Measurements from ENCODE around the gene UCHL1.

DNA sequence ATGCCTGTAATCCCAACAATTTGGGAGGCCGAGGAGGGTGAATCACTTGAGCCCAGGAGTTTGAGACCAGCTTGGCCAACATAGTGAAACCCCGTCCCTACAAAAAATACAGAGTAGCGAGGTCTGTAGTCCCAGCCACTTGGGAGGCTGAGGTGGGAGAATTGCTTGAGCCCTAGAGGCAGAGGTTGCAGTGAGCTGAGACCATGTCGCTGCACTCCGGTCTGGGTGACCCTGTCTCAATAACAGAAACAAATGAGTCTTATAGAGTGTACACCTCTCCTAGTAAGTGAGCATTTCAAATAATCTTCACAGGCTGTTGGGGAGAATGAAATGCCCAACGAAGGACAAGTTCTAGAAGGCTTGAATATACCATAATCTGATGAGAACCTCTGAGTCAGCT lies 5.5 kb downstream of the UCHL1 start:
- TF ChIP-seq, protein P1, sequence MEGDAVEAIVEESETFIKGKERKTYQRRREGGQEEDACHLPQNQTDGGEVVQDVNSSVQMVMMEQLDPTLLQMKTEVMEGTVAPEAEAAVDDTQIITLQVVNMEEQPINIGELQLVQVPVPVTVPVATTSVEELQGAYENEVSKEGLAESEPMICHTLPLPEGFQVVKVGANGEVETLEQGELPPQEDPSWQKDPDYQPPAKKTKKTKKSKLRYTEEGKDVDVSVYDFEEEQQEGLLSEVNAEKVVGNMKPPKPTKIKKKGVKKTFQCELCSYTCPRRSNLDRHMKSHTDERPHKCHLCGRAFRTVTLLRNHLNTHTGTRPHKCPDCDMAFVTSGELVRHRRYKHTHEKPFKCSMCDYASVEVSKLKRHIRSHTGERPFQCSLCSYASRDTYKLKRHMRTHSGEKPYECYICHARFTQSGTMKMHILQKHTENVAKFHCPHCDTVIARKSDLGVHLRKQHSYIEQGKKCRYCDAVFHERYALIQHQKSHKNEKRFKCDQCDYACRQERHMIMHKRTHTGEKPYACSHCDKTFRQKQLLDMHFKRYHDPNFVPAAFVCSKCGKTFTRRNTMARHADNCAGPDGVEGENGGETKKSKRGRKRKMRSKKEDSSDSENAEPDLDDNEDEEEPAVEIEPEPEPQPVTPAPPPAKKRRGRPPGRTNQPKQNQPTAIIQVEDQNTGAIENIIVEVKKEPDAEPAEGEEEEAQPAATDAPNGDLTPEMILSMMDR (IDR thresholded peaks at IDR 0.05), result no peak
- no peak for TF ChIP-seq POLR2AphosphoS5 (IDR thresholded peaks at IDR 0.05)
